H1 (cell line): ENCODE data around the gene KLF7. TPM values are rescaled to one million over a fixed set of nuclear protein-coding genes. Genes with fewer than 3 reads are reported as not detected.
A peak's percentile ranks its signal among the peaks of the same experiment; 100 is the strongest.

ENCODE experiments used
- CTCF ChIA-PET: fragments of 300-600 bp; sonication (Branson Sonifier 250); formaldehyde crosslinking; loops from one replicate; lab custom pipeline; 2021; ENCODE audit not compliant: partially characterized antibody; lab: Charles Lee
- POLR2A ChIA-PET: fragments of 300-600 bp; sonication (Branson Sonifier 250); formaldehyde crosslinking; loops from one replicate; lab custom pipeline; 2021; ENCODE audit warnings: inconsistent platforms; ENCODE audit not compliant: partially characterized antibody; lab: Charles Lee
- DNase-seq, 2 experiments: peaks; one replicate each; pipeline versions ENCODE4 v3.0.0 to v3.0.0-alpha.2; 2010 to 2022; ENCODE audit warnings: low spot score in 2 of 2, low read depth in 1 of 2, mixed read lengths in 1 of 2
- FAIRE-seq: peaks from 2 replicates; lab custom pipeline; 2011; peaks lifted over from hg19 to GRCh38; lab: Jason Lieb, UNC
- H2AFZ ChIP-seq: 2 replicates; pipeline ENCODE4 v1.8.1; 2012; ENCODE audit warnings: low read length, inconsistent platforms
- H2AK5ac ChIP-seq: 2 replicates; pipeline ENCODE4 v1.6.1; 2013; ENCODE audit warnings: low read depth, low read length
- H2BK120ac ChIP-seq: replicated peaks from 2 replicates; pipeline ENCODE3; 2013; ENCODE audit warnings: low read depth, low read length, inconsistent platforms
- H2BK12ac ChIP-seq: 2 replicates; pipeline ENCODE4 v1.6.1; 2013; ENCODE audit warnings: low read depth, low read length
- H2BK15ac ChIP-seq: 2 replicates; pipeline ENCODE4 v1.6.1; 2013; ENCODE audit warnings: low read length
- H2BK20ac ChIP-seq: 2 replicates; pipeline ENCODE4 v1.6.1; 2013; ENCODE audit warnings: low read length
- H2BK5ac ChIP-seq: 2 replicates; pipeline ENCODE4 v1.6.1; 2013; ENCODE audit warnings: low read depth, low read length
- H3K14ac ChIP-seq: 2 replicates; pipeline ENCODE4 v1.6.1; 2013; ENCODE audit warnings: inconsistent platforms; ENCODE audit not compliant: insufficient read length
- H3K18ac ChIP-seq: 2 replicates; pipeline ENCODE4 v1.6.1; 2013; ENCODE audit warnings: low read length; ENCODE audit errors: extremely low read depth
- H3K23ac ChIP-seq: 2 replicates; pipeline ENCODE4 v1.6.1; 2013; ENCODE audit warnings: inconsistent platforms; ENCODE audit not compliant: insufficient read length
- H3K23me2 ChIP-seq: 2 replicates; pipeline ENCODE4 v1.6.1; 2013; ENCODE audit warnings: low read depth, low read length
- H3K27ac ChIP-seq: 2 replicates; pipeline ENCODE4 v1.6.1; 2011; ENCODE audit warnings: low read depth, low read length, inconsistent platforms
- H3K27me3 ChIP-seq, 4 experiments: replicated peaks in 1 of 4; 1 replicate in 1 of 4; 2 replicates in 3 of 4; pipeline versions ENCODE4 v1.6.1 to v1.8.1; 2011 to 2013; ENCODE audit warnings: low read length in 3 of 4, mild to moderate bottlenecking in 3 of 4, inconsistent platforms in 2 of 4, mixed read lengths in 2 of 4, moderate library complexity in 1 of 4; ENCODE audit not compliant: control insufficient read depth in 3 of 4, insufficient read depth in 3 of 4; ENCODE audit errors: extremely low read depth in 1 of 4
- H3K36me3 ChIP-seq, 4 experiments: 2 replicates each; pipeline versions ENCODE4 v1.6.1 to v1.8.1; 2011 to 2013; ENCODE audit warnings: mild to moderate bottlenecking in 4 of 4, low read length in 3 of 4, moderate library complexity in 2 of 4, control low read depth in 1 of 4, inconsistent platforms in 1 of 4; ENCODE audit not compliant: insufficient read depth in 4 of 4, control insufficient read depth in 2 of 4
- H3K4ac ChIP-seq: replicated peaks from 2 replicates; pipeline ENCODE3; 2013; ENCODE audit warnings: low read length, low read depth, mixed read lengths, inconsistent platforms; ENCODE audit not compliant: insufficient read length
- H3K4me1 ChIP-seq, 4 experiments: replicated peaks in 1 of 4; 1 replicate in 1 of 4; 2 replicates in 3 of 4; pipeline versions ENCODE4 v1.6.1 to v1.8.1; 2011 to 2013; ENCODE audit warnings: low read length in 3 of 4, inconsistent platforms in 2 of 4, mixed read lengths in 1 of 4; ENCODE audit not compliant: insufficient read depth in 4 of 4, control insufficient read depth in 3 of 4
- H3K4me2 ChIP-seq, 2 experiments: 2 replicates each; pipeline versions ENCODE4 v1.6.1 to v1.8.1; 2011 to 2013; ENCODE audit warnings: low read depth in 2 of 2, low read length in 2 of 2, control low read depth in 1 of 2, inconsistent platforms in 1 of 2, mild to moderate bottlenecking in 1 of 2; ENCODE audit not compliant: insufficient read depth in 1 of 2
- H3K4me3 ChIP-seq, 4 experiments: fragments of 200-600, 300-600 bp in 1 of 4; sonication (generic), shearing (Covaris generic), sonication (Bioruptor Twin) in 1 of 4; 2 replicates each; pipeline versions ENCODE4 v1.5.1 to v1.8.1; 2011 to 2016; ENCODE audit warnings: low read length in 4 of 4, low read depth in 3 of 4, control low read depth in 2 of 4, inconsistent platforms in 2 of 4, mild to moderate bottlenecking in 2 of 4, mixed read lengths in 1 of 4, moderate library complexity in 1 of 4; ENCODE audit not compliant: insufficient read depth in 2 of 4; ENCODE audit errors: extremely low read depth in 1 of 4
- H3K56ac ChIP-seq: replicated peaks from 2 replicates; pipeline ENCODE3; 2013; ENCODE audit warnings: low read depth, mild to moderate bottlenecking, mixed read lengths, low read length, inconsistent platforms; ENCODE audit not compliant: insufficient read length
- H3K79me1 ChIP-seq: 2 replicates; pipeline ENCODE4 v1.6.1; 2013; ENCODE audit warnings: low read depth, low read length, control low read depth
- H3K79me2 ChIP-seq, 2 experiments: 2 replicates each; pipeline versions ENCODE4 v1.6.1 to v1.8.1; 2012 to 2013; ENCODE audit warnings: low read length in 2 of 2, mild to moderate bottlenecking in 2 of 2, inconsistent platforms in 1 of 2; ENCODE audit not compliant: insufficient read depth in 2 of 2, control insufficient read depth in 1 of 2
- H3K9ac ChIP-seq, 4 experiments: replicated peaks in 1 of 4; 1 replicate in 1 of 4; 2 replicates in 3 of 4; pipeline versions ENCODE4 v1.6.1 to v1.8.1; 2011 to 2013; ENCODE audit warnings: low read depth in 3 of 4, low read length in 3 of 4, control low read depth in 2 of 4, mild to moderate bottlenecking in 2 of 4, moderate library complexity in 2 of 4, inconsistent platforms in 1 of 4; ENCODE audit errors: extremely low read depth in 1 of 4
- H3K9me3 ChIP-seq, 2 experiments: 2 replicates each; pipeline versions ENCODE4 v1.6.1 to v1.8.1; 2012 to 2013; ENCODE audit warnings: mild to moderate bottlenecking in 2 of 2, moderate library complexity in 2 of 2, control low read depth in 1 of 2, inconsistent platforms in 1 of 2, low read depth in 1 of 2, low read length in 1 of 2, mixed read lengths in 1 of 2; ENCODE audit not compliant: insufficient read depth in 2 of 2
- H4K20me1 ChIP-seq, 2 experiments: replicated peaks in 1 of 2; 2 replicates each; pipeline versions ENCODE3 to v1.8.1; 2011 to 2013; ENCODE audit warnings: inconsistent platforms in 2 of 2, low read length in 2 of 2, mild to moderate bottlenecking in 1 of 2; ENCODE audit not compliant: insufficient read depth in 2 of 2, control insufficient read depth in 1 of 2
- H4K5ac ChIP-seq: 2 replicates; pipeline ENCODE4 v1.6.1; 2013; ENCODE audit warnings: low read length, low read depth, mixed read lengths, inconsistent platforms; ENCODE audit not compliant: insufficient read length
- H4K8ac ChIP-seq: 2 replicates; pipeline ENCODE4 v1.8.0; 2013; ENCODE audit warnings: mild to moderate bottlenecking, moderate library complexity, low read length, inconsistent platforms; ENCODE audit not compliant: insufficient read depth; ENCODE audit errors: extremely low read depth
- H4K91ac ChIP-seq: replicated peaks from 2 replicates; pipeline ENCODE3; 2013; ENCODE audit warnings: low read length, mixed read lengths, inconsistent platforms; ENCODE audit not compliant: insufficient read length
- E2F6 ChIP-seq: IDR thresholded peaks from 2 replicates; pipeline ENCODE4 v1.6.1; 2012; ENCODE audit warnings: inconsistent platforms
- TAF7 ChIP-seq: optimal IDR thresholded peaks from 2 replicates; pipeline ENCODE3; 2011; ENCODE audit warnings: low read depth, mild to moderate bottlenecking, inconsistent platforms, low read length, moderate library complexity, borderline replicate concordance
- WGBS, 2 experiments: shearing (Covaris generic) in 1 of 2; methylation state at CpG; one replicate each; pipeline versions ENCODE4 v1.1.6 to v1.1.7; 2013 to 2015; ENCODE audit warnings: low lambda C conversion rate in 2 of 2, mixed read lengths in 2 of 2, inconsistent platforms in 1 of 2, low coverage in 1 of 2, missing lambda C conversion rate in 1 of 2; ENCODE audit not compliant: insufficient replicate concordance in 2 of 2, insufficient coverage in 1 of 2, insufficient read length in 1 of 2; ENCODE audit errors: extremely low coverage in 1 of 2, missing lambda C conversion rate in 1 of 2; 5-methylcytosine and 5-hydroxymethylcytosine counted together
- polyA plus RNA-seq, 7 experiments: library from polyadenylated mRNA; depleted of rRNA in 3 of 7; stranded (reverse) in 5 of 7; unstranded in 2 of 7; fragments of >200 nt in 5 of 7; fragments of 200-250 nt in 2 of 7; gene quantifications; 1 replicate in 5 of 7; 2 replicates in 1 of 7; 4 replicates in 1 of 7; pipeline versions ENCODE4 v1.2.1 to v1.2.3, GENCODE V29; 2011 to 2013; ENCODE audit warnings: missing spikeins in 2 of 7, mixed read lengths in 2 of 7
- total RNA-seq: library from RNA; stranded (reverse); fragmentation: NEBNext Ultra II Directional; extraction: Animal tissue kit (Norgen Biotek cat#: 25700); gene quantifications from 2 replicates; pipeline ENCODE4 v1.2.1, GENCODE V29; 2021

The KLF7 gene
- total and polyA plus RNA-seq, 2 of the 8 experiments (the other 6 are each of a cell fraction or from before 2014, with no cell fraction given): 9.6 to 23.3 TPM

GRCh38 chr2:207123776-207124391, 41.9 kb downstream of the KLF7 start:
- DNase-seq: no peak
- Histone ChIP-seq H3K36me3 (peaks cover 0 to 6% (median 2%) of the 10 kb centered on the region in 4 experiments; a peak in 2 of 8 replicates), H3K14ac (no peak overlapping the region), H3K27ac (no peak overlapping the region), H3K23ac (no peak overlapping the region), H3K79me1 (peaks cover 2% of the 10 kb centered on the region; the same call in 1 of the 2 replicates), H2AK5ac (peak overlapping the region; percentile 0; the same call in 1 of the 2 replicates), H2BK120ac (no peak overlapping the region), H3K4me1 (peaks cover 6 to 18% (median 10%) of the 10 kb centered on the region in 4 experiments), H2BK12ac (peak overlapping the region; percentile 88; the same call in 1 of the 2 replicates), H4K5ac (no peak overlapping the region), H4K8ac (no peak overlapping the region; the same call in 1 of the 2 replicates), H3K4me3 (no peak overlapping the region), H3K9me3 (no peaks in the 10 kb centered on the region), H4K20me1 (no peaks in the 10 kb centered on the region), H3K18ac (peak overlapping the region; percentile 42), H3K4ac (no peak overlapping the region), H3K56ac (no peak overlapping the region), H2BK5ac (peak overlapping the region; percentile 1; the same call in 1 of the 2 replicates), H3K4me2 (no peak overlapping the region), H4K91ac (peak overlapping the region; percentile 82), H3K27me3 (no peaks in the 10 kb centered on the region), H2BK15ac (peak overlapping the region; percentile 0; the same call in 1 of the 2 replicates), H3K23me2 (no peaks in the 10 kb centered on the region), H2AFZ (no peak overlapping the region), H3K9ac (no peak overlapping the region), H3K79me2 (peaks cover 0 to 43% of the 10 kb centered on the region in 2 experiments; a peak in 2 of 4 replicates), H2BK20ac (no peak overlapping the region)
- WGBS, 2 experiments: 95% methylated on average over 28 of the region's 31 CpGs; no CpG with 5 or more reads in 1 of the 2 experiments
- ChIA-PET CTCF (interaction anchor here (0.6 to 1.7 kb wide), 6 partner anchors 15 to 349 kb away, joined by 3 to 6 read pairs (median 3); no protein-coding TSS in a partner anchor), POLR2A (interaction anchor here (1.4 to 1.8 kb wide), 4 partner anchors 9 to 42 kb away, joined by 3 to 8 read pairs (median 5); partner anchors contain the start of gene KLF7)
- TF ChIP-seq TAF7: no peak
- TF ChIP-seq E2F6: peak; percentile 6; the same call in 1 of the 2 replicates
- no peak for FAIRE-seq
